CD4-positive, alpha-beta T cell treated with Interleukin-4 for 1 hour (primary cell): ENCODE measurements around the gene NKX1-1.
"Not testable (repeated sequence)": the region's sequence is repeated elsewhere in the genome, so short reads cannot be mapped to it uniquely, and the experiment has no call there.

Source experiments
- DNase-seq, 2 donors: peaks; one replicate each; pipeline ENCODE4 v3.0.0-alpha.2; 2020 to 2022

NKX1-1 gene

GRCh38 chr4:1384675-1385372 is 21.4 kb downstream of the NKX1-1 start:
- no peak for DNase-seq

GRCh38 chr4:1383728-1384591 is 22.3 kb downstream of the NKX1-1 start:
- no peak for DNase-seq

- DNase-seq: no peak
Measured at GRCh38 chr4:1382776-1383727, 23.2 kb downstream of the NKX1-1 start.

GRCh38 chr4:1381944-1382541 is 24.2 kb downstream of the NKX1-1 start:
- no peak for DNase-seq

DNA sequence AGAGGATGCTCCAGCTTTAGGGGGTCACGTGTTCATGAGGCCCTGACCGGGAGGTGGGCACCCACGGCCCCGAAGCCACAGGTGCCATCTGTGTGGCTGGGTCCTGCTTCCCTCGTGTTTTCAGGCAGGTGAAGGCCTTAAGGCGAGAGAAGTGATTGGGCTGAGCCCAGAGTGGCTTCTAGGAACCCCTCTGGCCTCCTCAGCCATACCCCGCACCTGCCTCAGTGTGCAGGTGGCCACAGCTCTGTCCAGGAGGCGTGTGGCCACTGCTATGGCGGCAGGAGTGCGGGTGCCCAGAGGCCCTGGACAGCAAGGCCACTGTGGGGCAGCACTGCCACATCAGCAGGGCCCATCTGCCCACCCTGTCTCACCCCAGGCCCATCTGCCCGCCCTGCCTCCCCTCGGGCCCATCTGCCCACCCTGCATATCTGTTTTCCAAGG is 25.0 kb downstream of the NKX1-1 start:
- no peak for DNase-seq

GRCh38 chr4:1380368-1381151 is 25.7 kb downstream of the NKX1-1 start:
- DNase-seq: no peak

DNA sequence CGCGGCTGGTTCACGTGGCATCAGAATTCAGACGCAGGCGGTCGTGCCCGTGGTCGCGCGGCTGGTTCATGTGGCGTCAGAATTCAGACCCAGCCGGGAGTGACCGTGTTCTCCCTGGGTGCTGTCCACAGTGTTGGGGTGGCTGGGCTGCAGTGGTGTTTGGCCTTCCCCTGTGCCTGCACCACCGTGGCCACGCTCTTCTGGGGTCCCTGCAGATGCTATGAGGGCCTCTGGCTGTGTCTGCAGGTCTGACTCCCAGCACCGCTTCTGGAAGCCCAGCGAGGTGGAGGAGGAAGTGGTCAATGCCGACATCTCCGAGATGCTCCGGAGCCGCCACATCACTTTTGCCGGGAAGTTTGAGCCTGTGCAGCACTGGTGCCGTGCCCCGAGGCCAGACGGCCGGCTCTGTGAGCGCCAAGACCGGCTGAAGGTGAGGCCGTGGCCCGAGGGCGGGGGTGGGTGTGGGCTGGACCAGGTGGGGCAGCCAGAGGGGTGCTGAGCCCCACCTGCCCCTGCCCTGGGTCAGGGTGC is 26.4 kb downstream of the NKX1-1 start:
- no peak for DNase-seq

DNA sequence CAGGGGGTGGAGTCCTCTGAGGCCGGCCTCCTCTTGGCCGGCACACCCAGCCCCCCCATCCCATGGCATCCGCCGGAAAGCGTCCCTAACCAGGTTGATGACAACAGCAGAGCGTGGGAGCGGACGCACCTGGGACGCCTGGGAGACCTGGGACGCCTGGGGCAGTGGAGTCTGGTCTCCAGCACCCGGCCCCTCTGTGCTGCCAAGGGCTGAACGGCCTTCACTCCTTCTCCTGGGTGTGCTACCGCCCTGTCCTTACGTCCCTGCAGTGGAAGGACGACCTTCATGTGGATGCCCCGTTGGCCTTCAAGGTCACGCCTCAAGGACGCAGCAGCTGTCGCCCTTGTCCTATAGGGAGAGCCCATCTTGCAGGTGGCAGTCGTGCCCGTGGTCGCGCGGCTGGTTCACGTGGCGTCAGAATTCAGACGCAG is 26.9 kb downstream of the NKX1-1 start:
- no peak for DNase-seq

DNA sequence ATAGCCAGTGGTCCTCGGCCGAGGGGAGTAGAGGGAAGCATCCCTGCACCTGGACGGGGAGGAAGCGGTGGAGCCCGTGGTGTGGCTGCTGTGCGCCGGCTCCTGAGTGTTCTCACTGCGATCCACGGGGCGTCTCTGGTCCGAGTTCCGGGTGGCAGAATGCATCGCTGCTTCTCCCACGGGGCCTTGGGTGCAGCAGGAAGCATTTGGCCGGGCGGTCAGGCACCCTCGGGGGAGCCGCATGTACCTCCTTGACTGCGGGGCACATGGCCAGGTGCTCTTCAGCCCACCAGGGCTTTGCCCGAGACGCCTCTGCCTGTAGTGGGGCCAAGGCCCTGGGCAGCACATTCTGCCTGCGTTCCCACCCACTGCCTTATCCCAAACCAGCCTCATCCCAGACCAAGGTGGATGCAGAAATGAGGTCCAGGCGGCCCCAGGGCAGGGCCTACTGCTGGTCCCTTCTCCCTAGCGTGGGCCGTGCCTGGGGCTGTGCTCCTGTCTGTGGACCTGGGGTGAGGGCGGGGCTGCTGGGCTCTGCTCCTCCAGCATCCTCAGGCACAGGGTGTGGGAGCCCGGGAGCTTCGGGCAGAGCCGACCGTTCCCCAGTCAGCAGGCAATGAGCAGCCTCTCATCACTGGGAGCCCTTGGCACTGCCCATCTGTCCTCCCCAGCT is 27.5 kb downstream of the NKX1-1 start:
- DNase-seq: no peak

DNA sequence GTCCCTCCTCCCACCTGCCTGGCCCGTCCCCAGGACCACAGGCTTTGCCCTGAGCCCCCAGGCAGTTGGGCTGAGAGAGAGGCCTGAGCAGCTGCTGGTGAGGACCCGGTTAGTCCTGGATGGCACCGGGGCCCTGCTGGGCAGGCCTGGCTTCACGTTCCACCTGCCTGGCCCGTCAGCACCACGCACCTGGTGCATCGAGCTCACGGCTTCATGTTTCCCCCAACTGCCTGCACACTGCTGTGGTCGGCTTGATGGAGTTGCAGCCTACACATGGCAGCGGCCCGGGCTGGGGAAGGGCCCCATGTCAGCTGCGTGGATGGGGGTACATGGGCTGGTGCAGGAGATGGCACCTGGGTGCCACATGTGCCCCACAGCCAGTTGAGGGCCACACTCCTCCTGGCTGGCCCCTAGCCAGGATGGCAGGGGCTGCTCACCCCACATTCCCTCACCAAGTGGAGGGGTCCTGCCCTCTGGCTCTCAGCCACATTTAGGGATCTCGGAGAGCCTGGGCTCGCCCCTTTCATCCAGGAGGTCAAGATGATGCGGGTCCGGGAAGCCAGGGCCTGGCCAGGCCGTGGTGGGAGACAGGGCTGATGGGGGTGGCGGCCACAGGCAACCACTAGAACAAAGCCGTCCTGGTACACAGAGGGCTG is 28.5 kb downstream of the NKX1-1 start:
- DNase-seq: no peak

DNA sequence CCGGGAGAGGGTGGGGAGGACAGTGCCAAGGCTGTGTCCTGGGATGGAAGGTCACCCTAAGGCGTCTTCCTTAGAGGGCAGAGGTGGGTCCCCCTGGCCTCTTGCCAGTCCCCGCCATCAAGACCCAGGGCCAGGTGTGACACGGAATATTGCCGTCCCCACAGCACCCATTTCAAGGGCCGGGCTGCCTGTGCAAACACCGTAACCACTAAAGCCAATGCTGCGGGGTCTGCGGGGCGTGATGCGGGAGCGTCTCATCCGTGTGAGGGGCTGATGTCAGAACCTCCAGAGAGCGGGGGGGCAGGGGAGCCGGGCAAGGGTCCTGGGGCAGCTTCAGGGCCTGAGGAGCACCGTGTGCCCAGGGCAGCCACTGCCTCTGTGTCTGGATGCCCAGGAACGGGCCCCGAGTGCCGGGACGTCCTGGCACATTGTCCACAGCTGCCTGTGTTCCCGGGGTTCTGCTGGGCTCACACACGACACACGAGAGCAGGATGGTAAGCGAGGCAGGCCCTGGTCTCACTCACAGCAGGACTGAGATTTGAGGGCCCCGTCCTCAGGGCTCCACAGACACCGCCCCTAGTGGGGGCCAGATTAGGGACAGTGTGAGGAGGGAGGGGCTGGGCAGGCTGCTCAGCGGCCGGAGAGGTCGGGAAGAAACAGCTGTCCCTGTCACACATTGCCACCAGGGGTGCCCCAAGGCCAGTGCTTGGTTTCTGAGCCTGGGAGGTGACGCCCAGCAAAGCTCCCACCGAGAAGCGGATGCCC is 29.2 kb downstream of the NKX1-1 start:
- DNase-seq: no peak

DNA sequence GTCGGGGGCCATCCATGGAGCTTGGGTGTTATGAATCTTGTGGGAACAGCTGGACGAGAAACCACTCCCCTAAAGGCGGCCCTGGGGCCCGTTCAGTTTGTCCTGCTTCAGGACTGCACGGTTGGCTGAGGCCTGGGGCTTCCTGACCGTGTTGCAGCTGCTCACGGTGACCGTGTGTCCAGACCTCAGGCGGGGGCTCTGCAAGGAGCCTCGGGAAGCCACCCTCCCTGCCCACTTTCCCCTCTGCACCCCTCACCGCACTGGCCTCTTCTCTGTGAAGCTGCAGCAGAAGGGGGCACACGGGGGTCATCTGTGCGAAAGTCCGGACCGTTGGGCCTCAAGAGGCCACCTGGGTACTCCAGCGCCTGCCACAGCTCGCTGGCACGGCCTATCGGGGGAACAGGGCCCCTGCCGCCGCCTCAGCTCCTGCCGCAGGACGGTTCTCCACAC is 29.8 kb downstream of the NKX1-1 start:
- no peak for DNase-seq

DNA sequence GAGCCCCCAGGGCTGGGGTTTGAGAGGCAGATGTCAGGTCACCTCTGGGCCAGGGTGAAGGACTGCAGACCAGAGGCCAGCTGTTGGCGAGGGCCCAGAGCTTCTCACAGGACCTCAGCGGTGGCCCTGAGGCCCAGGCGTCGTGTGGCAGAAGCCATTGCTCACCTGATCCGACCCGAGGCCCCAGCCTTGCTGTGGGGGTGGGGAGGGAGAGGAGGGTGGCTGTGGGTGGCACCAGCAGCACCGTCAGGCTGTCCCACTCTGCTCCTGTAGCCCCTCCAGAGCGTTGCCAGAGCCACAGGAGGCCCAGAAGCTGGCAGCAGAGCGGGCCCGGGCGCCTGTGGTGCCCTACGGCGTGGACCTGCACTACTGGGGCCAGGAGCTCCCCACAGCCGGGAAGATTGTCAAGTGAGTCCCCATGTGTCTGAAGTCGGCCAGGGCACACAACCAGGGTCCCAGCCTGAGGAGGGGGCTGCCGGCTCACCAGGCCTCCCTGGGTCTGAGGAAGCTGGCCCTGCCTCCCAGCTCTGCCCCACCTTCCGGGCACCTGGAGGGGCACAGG is 30.4 kb downstream of the NKX1-1 start:
- no peak for DNase-seq

GRCh38 chr4:1375051-1375721 is 31.1 kb downstream of the NKX1-1 start:
- no peak for DNase-seq

DNA sequence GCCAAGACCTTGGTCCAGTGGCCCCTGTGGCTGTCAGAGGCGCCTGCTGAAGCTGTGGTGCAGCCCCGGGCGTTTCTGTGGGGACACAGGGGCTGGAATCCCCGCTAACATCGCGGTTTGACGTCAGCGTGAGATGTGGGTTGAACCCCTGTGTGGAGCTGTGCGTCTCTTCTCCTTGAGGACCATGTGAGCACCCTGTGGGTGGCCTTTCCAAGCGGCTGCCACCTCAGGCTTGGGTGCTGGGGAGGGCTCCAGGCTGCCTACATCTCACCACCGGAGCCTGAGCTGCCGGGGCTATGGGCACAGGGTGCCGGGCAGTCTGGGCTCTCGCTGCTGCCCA is 31.6 kb downstream of the NKX1-1 start:
- DNase-seq: no peak

- DNase-seq: no peak
Measured at GRCh38 chr4:1373892-1374705, 32.1 kb downstream of the NKX1-1 start.

- not testable (repeated sequence) for DNase-seq
Measured at GRCh38 chr4:1372576-1372975, 33.7 kb downstream of the NKX1-1 start.
